HepG2 (cell line): ENCODE results near the gene MFAP1. TPM values are rescaled to one million over a fixed set of nuclear protein-coding genes. Genes with fewer than 3 reads are reported as not detected.

Source experiments
- ASH2L ChIP-seq: fragments of 300-600, 200-600 bp; sonication (generic); IDR thresholded peaks from 2 replicates; pipeline ENCODE4 v1.7.0; 2017; ENCODE audit warnings: low read depth, mild to moderate bottlenecking, moderate library complexity, mixed read lengths, low read length; ENCODE audit not compliant: insufficient read length
- BCL6 ChIP-seq: IDR thresholded peaks from 2 replicates; pipeline ENCODE4 v1.6.1; 2016; ENCODE audit warnings: missing genetic modification reagents, missing compliant biosample characterization
- GTF2F1 ChIP-seq: fragments of 150-350 bp; IDR thresholded peaks from 2 replicates; pipeline ENCODE4 v1.6.1; 2014; ENCODE audit warnings: low read length
- HES4 ChIP-seq: sonication (generic); formaldehyde crosslinking; IDR thresholded peaks from 2 replicates; pipeline ENCODE4 v1.9.0; 2021; ENCODE audit warnings: mild to moderate bottlenecking, missing genetic modification reagents, borderline replicate concordance
- HMG20A ChIP-seq: IDR thresholded peaks from 2 replicates; pipeline ENCODE4 v1.6.1; 2016; ENCODE audit warnings: borderline replicate concordance
- MYC ChIP-seq: sonication (generic); formaldehyde crosslinking; IDR thresholded peaks from 2 replicates; pipeline ENCODE4 v1.9.0; 2021; ENCODE audit warnings: missing genetic modification reagents, borderline replicate concordance
- NRL ChIP-seq: sonication (generic); formaldehyde crosslinking; IDR thresholded peaks from 2 replicates; pipeline ENCODE4 v1.5.0; 2020; ENCODE audit warnings: missing genetic modification reagents, mild to moderate bottlenecking, moderate library complexity, borderline replicate concordance
- U2AF1 ChIP-seq: fragments of 200-400 bp; formaldehyde crosslinking; optimal IDR thresholded peaks from 2 replicates; pipeline ENCODE3; 2017; ENCODE audit warnings: mild to moderate bottlenecking, low read depth, low read length
- ZMYM3 ChIP-seq: sonication (generic); formaldehyde crosslinking; IDR thresholded peaks from 2 replicates; pipeline ENCODE4 v1.5.1; 2020; ENCODE audit warnings: mild to moderate bottlenecking, missing genetic modification reagents
- ZNF383 ChIP-seq: sonication (generic); formaldehyde crosslinking; IDR thresholded peaks from 2 replicates; pipeline ENCODE4 v1.4.0; 2020; ENCODE audit warnings: missing genetic modification reagents, mild to moderate bottlenecking, borderline replicate concordance
- ZNF414 ChIP-seq: sonication (generic); formaldehyde crosslinking; IDR thresholded peaks from 2 replicates; pipeline ENCODE4 v1.5.0; 2020; ENCODE audit warnings: missing genetic modification reagents
- ZNF646 ChIP-seq: sonication (generic); formaldehyde crosslinking; IDR thresholded peaks from 2 replicates; pipeline ENCODE4 v1.9.0; 2021; ENCODE audit warnings: mild to moderate bottlenecking, missing genetic modification reagents
- ZNF660 ChIP-seq: sonication (generic); formaldehyde crosslinking; IDR thresholded peaks from 2 replicates; pipeline ENCODE4 v1.5.1; 2020; ENCODE audit warnings: mild to moderate bottlenecking, low read depth, missing genetic modification reagents, borderline replicate concordance
- polyA plus RNA-seq, 8 experiments: library from polyadenylated mRNA; depleted of rRNA in 3 of 8; stranded (reverse) in 7 of 8; unstranded in 1 of 8; fragments of >200 nt; fragmentation: Illumina TruSeq in 4 of 8; extraction: Trizol in 4 of 8; gene quantifications; 2 replicates each; pipeline versions ENCODE4 v1.2.1 to v1.2.3, GENCODE V29; 2011 to 2016; ENCODE audit warnings: low read depth in 4 of 8, missing spikeins in 1 of 8, mixed read lengths in 1 of 8; ENCODE audit not compliant: insufficient read depth in 1 of 8
- total RNA-seq, 5 experiments: library from RNA; depleted of rRNA; stranded (reverse); fragments of >200 nt; fragmentation: Illumina TruSeq; extraction: Trizol; gene quantifications; 2 replicates each; pipeline ENCODE4 v1.2.3, GENCODE V29; 2016; ENCODE audit warnings: low read depth in 1 of 5
- TF ChIP-seq, protein P1 (sequence below): sonication (generic); formaldehyde crosslinking; IDR thresholded peaks from 2 replicates; pipeline ENCODE4 v1.8.0; 2022; ENCODE audit warnings: mild to moderate bottlenecking, missing genetic modification reagents, moderate library complexity
- TF ChIP-seq, protein P2 (sequence below): sonication (generic); formaldehyde crosslinking; IDR thresholded peaks from 2 replicates; pipeline ENCODE4 v1.5.1; 2020; ENCODE audit warnings: missing genetic modification reagents, mild to moderate bottlenecking, borderline replicate concordance

The MFAP1 gene
- total and polyA plus RNA-seq, 2 of the 13 experiments (the other 11 are each of a cell fraction or from before 2014, with no cell fraction given), result 11.8 to 39.5 TPM

- TF ChIP-seq U2AF1 (peak; percentile 39), ASH2L (peak; percentile 64), HES4 (CRISPR knock-in tag) (peak; percentile 30; the same call in 1 of the 2 replicates), ZNF646 (CRISPR knock-in tag) (0 out of 2 replicates have a peak, but pooled peaks have one; percentile 39), MYC (CRISPR knock-in tag) (peak; percentile 67; the same call in 1 of the 2 replicates), ZNF660 (CRISPR knock-in tag) (no peak), ZNF414 (no peak), BCL6 (CRISPR knock-in tag) (no peak), HMG20A (no peak), ZMYM3 (CRISPR knock-in tag) (peak; percentile 73), ZNF383 (CRISPR knock-in tag) (no peak; the same call in 1 of the 2 replicates), NRL (CRISPR knock-in tag) (peak; percentile 56; the same call in 1 of the 2 replicates), GTF2F1 (no peak)
- TF ChIP-seq, protein P1, sequence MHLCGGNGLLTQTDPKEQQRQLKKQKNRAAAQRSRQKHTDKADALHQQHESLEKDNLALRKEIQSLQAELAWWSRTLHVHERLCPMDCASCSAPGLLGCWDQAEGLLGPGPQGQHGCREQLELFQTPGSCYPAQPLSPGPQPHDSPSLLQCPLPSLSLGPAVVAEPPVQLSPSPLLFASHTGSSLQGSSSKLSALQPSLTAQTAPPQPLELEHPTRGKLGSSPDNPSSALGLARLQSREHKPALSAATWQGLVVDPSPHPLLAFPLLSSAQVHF (CRISPR knock-in tag), result no peak
- TF ChIP-seq, protein P2, sequence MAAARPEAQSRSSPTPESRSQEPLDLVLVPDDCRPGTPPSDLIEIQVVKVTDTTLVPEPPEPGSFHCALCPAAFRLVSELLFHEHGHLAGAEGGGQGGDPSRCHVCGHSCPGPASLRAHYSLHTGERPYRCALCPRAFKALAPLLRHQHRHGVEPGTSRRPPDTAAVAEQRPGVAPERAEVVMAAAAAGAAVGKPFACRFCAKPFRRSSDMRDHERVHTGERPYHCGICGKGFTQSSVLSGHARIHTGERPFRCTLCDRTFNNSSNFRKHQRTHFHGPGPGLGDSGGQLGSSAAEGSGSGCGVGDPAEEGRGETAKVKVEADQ, result no peak
These were observed 47.1 kb downstream of the MFAP1 start (continued) for GRCh38 chr15:43777267-43777914.
